IPS-15b (cell line): Measurements from ENCODE around the gene SOBP.

Experiments
- H3K27me3 ChIP-seq: one replicate; pipeline ENCODE4 v1.6.1; 2013; ENCODE audit warnings: low read length; ENCODE audit not compliant: control insufficient read depth, insufficient read depth
- H3K36me3 ChIP-seq: one replicate; pipeline ENCODE4 v1.6.1; 2013; ENCODE audit warnings: low read length; ENCODE audit not compliant: control insufficient read depth, insufficient read depth
- H3K4me1 ChIP-seq: one replicate; pipeline ENCODE4 v1.6.1; 2013; ENCODE audit warnings: mild to moderate bottlenecking, low read length; ENCODE audit not compliant: control insufficient read depth, insufficient read depth
- H3K4me3 ChIP-seq: one replicate; pipeline ENCODE4 v1.5.1; 2013; ENCODE audit warnings: low read depth, low read length
- H3K9ac ChIP-seq: one replicate; pipeline ENCODE4 v1.6.1; 2013; ENCODE audit warnings: low read depth, mild to moderate bottlenecking, low read length
- H3K9me3 ChIP-seq: one replicate; pipeline ENCODE4 v1.6.1; 2013; ENCODE audit warnings: mild to moderate bottlenecking, low read length; ENCODE audit not compliant: control insufficient read depth, insufficient read depth

SOBP gene

GRCh38 chr6:107489636-107490565 lies at the start of gene SOBP:
TSS of gene SOBP (plus strand) at chr6:107490117. CDS start at chr6:107490617, 500 bp downstream.
- no peaks in the 10 kb centered on the region for H3K9me3 ChIP-seq
- peaks cover 16% of the 10 kb centered on the region for H3K4me1 ChIP-seq
- H3K27me3 ChIP-seq = peaks cover 45% of the 10 kb centered on the region
- H3K9ac ChIP-seq = no peak within 1 kb of the TSS
- peak within 1 kb of the TSS; percentile 91 for H3K4me3 ChIP-seq
- H3K36me3 ChIP-seq = no peaks in the 10 kb centered on the region

- Histone ChIP-seq H3K27me3 (no peaks in the 10 kb centered on the region), H3K36me3 (no peaks in the 10 kb centered on the region), H3K4me1 (no peaks in the 10 kb centered on the region), H3K9me3 (no peaks in the 10 kb centered on the region), H3K4me3 (no peak overlapping the region), H3K9ac (no peak overlapping the region)
These were observed 49.0 kb upstream of the SOBP start for GRCh38 chr6:107440936-107441335.

GRCh38 chr6:107441682-107442081 lies 48.2 kb upstream of the SOBP start:
- H3K27me3 ChIP-seq = no peaks in the 10 kb centered on the region
- H3K9me3 ChIP-seq = no peaks in the 10 kb centered on the region
- H3K9ac ChIP-seq = no peak overlapping the region
- no peaks in the 10 kb centered on the region for H3K4me1 ChIP-seq
- no peaks in the 10 kb centered on the region for H3K36me3 ChIP-seq
- H3K4me3 ChIP-seq = no peak overlapping the region

- H3K9me3 ChIP-seq = peaks cover 8% of the 10 kb centered on the region
- no peak overlapping the region for H3K4me3 ChIP-seq
- no peaks in the 10 kb centered on the region for H3K4me1 ChIP-seq
- no peak overlapping the region for H3K9ac ChIP-seq
- H3K27me3 ChIP-seq = no peaks in the 10 kb centered on the region
- H3K36me3 ChIP-seq = no peaks in the 10 kb centered on the region
These were observed 46.8 kb upstream of the SOBP start for GRCh38 chr6:107442938-107443607.

GRCh38 chr6:107443608-107444267 lies 46.2 kb upstream of the SOBP start:
- Histone ChIP-seq H3K9me3 (peaks cover 8% of the 10 kb centered on the region), H3K27me3 (no peaks in the 10 kb centered on the region), H3K4me1 (no peaks in the 10 kb centered on the region), H3K9ac (no peak overlapping the region), H3K4me3 (no peak overlapping the region), H3K36me3 (no peaks in the 10 kb centered on the region)

GRCh38 chr6:107444277-107444676 lies 45.6 kb upstream of the SOBP start:
- Histone ChIP-seq H3K4me3 (no peak overlapping the region), H3K27me3 (no peaks in the 10 kb centered on the region), H3K4me1 (no peaks in the 10 kb centered on the region), H3K9ac (no peak overlapping the region), H3K36me3 (no peaks in the 10 kb centered on the region), H3K9me3 (peaks cover 8% of the 10 kb centered on the region)

- H3K9me3 ChIP-seq = peaks cover 8% of the 10 kb centered on the region
- H3K27me3 ChIP-seq = no peaks in the 10 kb centered on the region
- peaks cover 2% of the 10 kb centered on the region for H3K4me1 ChIP-seq
- no peak overlapping the region for H3K4me3 ChIP-seq
- no peak overlapping the region for H3K9ac ChIP-seq
- H3K36me3 ChIP-seq = no peaks in the 10 kb centered on the region
These were observed 42.2 kb upstream of the SOBP start for GRCh38 chr6:107447663-107448216.

GRCh38 chr6:107448776-107449175 lies 41.1 kb upstream of the SOBP start:
- Histone ChIP-seq H3K36me3 (no peaks in the 10 kb centered on the region), H3K4me1 (peaks cover 2% of the 10 kb centered on the region), H3K27me3 (no peaks in the 10 kb centered on the region), H3K4me3 (no peak overlapping the region), H3K9me3 (peaks cover 8% of the 10 kb centered on the region), H3K9ac (no peak overlapping the region)

- H3K27me3 ChIP-seq = no peaks in the 10 kb centered on the region
- peaks cover 5% of the 10 kb centered on the region for H3K4me1 ChIP-seq
- peak overlapping the region; percentile 98 for H3K9ac ChIP-seq
- H3K9me3 ChIP-seq = no peaks in the 10 kb centered on the region
- no peaks in the 10 kb centered on the region for H3K36me3 ChIP-seq
- H3K4me3 ChIP-seq = peak overlapping the region; percentile 100
These were observed 31.1 kb upstream of the SOBP start for GRCh38 chr6:107458672-107459282.

- H3K9ac ChIP-seq = peak within 1 kb of the TSS; percentile 98
- H3K27me3 ChIP-seq = no peaks in the 10 kb centered on the region
- H3K4me3 ChIP-seq = peak within 1 kb of the TSS; percentile 100
- peaks cover 5% of the 10 kb centered on the region for H3K4me1 ChIP-seq
- H3K9me3 ChIP-seq = no peaks in the 10 kb centered on the region
- no peaks in the 10 kb centered on the region for H3K36me3 ChIP-seq
These were observed 30.4 kb upstream of the SOBP start, which contains the start of gene PDSS2 for GRCh38 chr6:107459283-107460082. TSS of gene PDSS2 (minus strand) at chr6:107459564. CDS start at chr6:107459285, 279 bp downstream.
